ENCODE measurements around the gene PPRC1.

The PPRC1 gene

GRCh38 chr10:102191956-102192355 is 59.1 kb downstream of the PPRC1 start:
- no peak for DNase-seq

DNA sequence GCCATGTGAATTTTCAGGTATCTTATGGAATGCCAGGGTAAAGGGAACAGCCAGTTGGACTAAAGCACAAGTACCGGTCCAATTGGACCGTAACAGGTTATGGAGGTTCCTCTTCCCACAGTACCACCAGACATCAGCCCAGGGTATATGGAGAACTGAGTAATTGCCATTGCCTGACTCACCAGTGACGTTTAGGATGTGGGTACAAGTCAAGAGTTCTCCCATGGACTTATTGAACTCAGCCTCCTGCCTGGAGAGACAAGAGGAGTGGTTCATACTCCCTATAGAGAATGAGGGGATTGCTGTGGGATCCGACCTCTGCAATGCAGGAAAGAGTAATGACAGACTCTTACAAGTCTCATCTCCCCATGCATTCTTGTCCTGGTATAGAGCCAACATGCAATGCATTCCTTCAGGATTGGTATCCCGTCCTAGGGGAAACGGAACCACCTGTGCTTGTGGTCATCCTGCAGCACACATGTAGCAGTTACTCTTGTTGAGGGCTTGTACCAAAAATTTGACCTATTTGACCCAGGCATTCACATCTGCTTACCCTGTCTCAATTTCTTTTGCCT is 62.5 kb downstream of the PPRC1 start:
- no peak for DNase-seq

GRCh38 chr10:102196893-102197292 is 64.1 kb downstream of the PPRC1 start:
- no peak for DNase-seq

- no peak for DNase-seq
These were observed 65.2 kb downstream of the PPRC1 start for GRCh38 chr10:102198027-102198426.

Data from femur (tissue), 1 donor.